ENCODE measurements around the gene ARHGAP18. TPM values are rescaled to one million over a fixed set of nuclear protein-coding genes. Genes with fewer than 3 reads are reported as not detected.

Gene ARHGAP18
- total and polyA plus RNA-seq, 10 of the 15 experiments (the other 5 are each of a cell fraction or from before 2014, with no cell fraction given), result 18.2 to 52.2 (median 31.7) TPM

- no peak for TF ChIP-seq CEBPZ (IDR thresholded peaks at IDR 0.05; ENCODE audit: low read depth, low read length)
- no peak for TF ChIP-seq IKZF2 (IDR thresholded peaks at IDR 0.05)
- no peak for TF ChIP-seq JUNB (IDR thresholded peaks at IDR 0.05)
Observed at GRCh38 chr6:129539032-129539431, 170.9 kb downstream of the ARHGAP18 start (continued).

- in situ Hi-C loops (cut with MboI), result no loop called here
- POLR2A ChIA-PET, result no interaction called here
- TF ChIP-seq BHLHE40 (IDR thresholded peaks at IDR 0.05; ENCODE audit: borderline replicate concordance in 1 of 2, low read depth in 2 of 2, low read length in 1 of 2) (no peak), BCL11A (IDR thresholded peaks at IDR 0.05; ENCODE audit: low read depth, low read length) (no peak), MAX (IDR thresholded peaks at IDR 0.05; ENCODE audit: low read depth, low read length) (no peak), IKZF1 (conservative IDR thresholded peaks at IDR 0.05) (no peak), E2F4 (IDR thresholded peaks at IDR 0.05; ENCODE audit: low read depth, low read length) (no peak), PML (IDR thresholded peaks at IDR 0.05; ENCODE audit: low read length) (no peak), ELK1 (IDR thresholded peaks at IDR 0.05; ENCODE audit: low read depth, low read length) (no peak), PBX3 (IDR thresholded peaks at IDR 0.05; ENCODE audit: insufficient replicate concordance, low read depth, low read length) (no peak), HSF1 (IDR thresholded peaks at IDR 0.05; ENCODE audit: low read depth, low read length) (no peak), MEF2A (IDR thresholded peaks at IDR 0.05; ENCODE audit: insufficient read depth, low read depth, low read length) (no peak), ESRRA (IDR thresholded peaks at IDR 0.05; ENCODE audit: low read length) (no peak), NFXL1 (IDR thresholded peaks at IDR 0.05; ENCODE audit: borderline replicate concordance) (no peak)
Observed at GRCh38 chr6:129536271-129536670, 173.7 kb downstream of the ARHGAP18 start.

More at GRCh38 chr6:129536271-129536670, 173.7 kb downstream of the ARHGAP18 start:
- DNase-seq (ENCODE audit: low read depth, low spot score) (no peak), ATAC-seq (no peak), FAIRE-seq (no peak)
- RAD21 ChIA-PET (ENCODE audit: unreplicated experiment), result no interaction called here
- Histone ChIP-seq H3K27ac (ENCODE audit: control insufficient read depth, insufficient read depth) (no peak overlapping the region), H4K20me1 (ENCODE audit: control insufficient read depth, insufficient read depth) (no peaks in the 10 kb centered on the region), H3K36me3 (ENCODE audit: control insufficient read depth in 2 of 2, insufficient read depth in 2 of 2, low read length in 1 of 2) (no peaks in the 10 kb centered on the region), H3K9me3 (replicated peaks; ENCODE audit: control insufficient read depth, insufficient read depth, low read length) (no peaks in the 10 kb centered on the region), H3K79me2 (ENCODE audit: control insufficient read depth, insufficient read depth, low read length) (no peaks in the 10 kb centered on the region), H3K4me1 (ENCODE audit: control insufficient read depth, insufficient read depth, low read length) (no peaks in the 10 kb centered on the region), H3K27me3 (replicated peaks in 1 of 2; ENCODE audit: control insufficient read depth in 2 of 2, insufficient read depth in 2 of 2, low read length in 1 of 2) (0 out of 4 replicates have a peak, but pooled peaks cover 0 to 3% of the 10 kb centered on the region in 2 experiments), H3K9ac (ENCODE audit: control insufficient read depth, insufficient read depth, low read length) (no peak overlapping the region), H3K4me3 (no peak overlapping the region), H3K4me2 (ENCODE audit: control insufficient read depth, insufficient read depth) (no peak overlapping the region), H2AFZ (ENCODE audit: control insufficient read depth, low read depth, low read length) (no peak overlapping the region)
- SMC1A ChIA-PET (ENCODE audit: uncharacterized antibody, unreplicated experiment), result interaction anchor here (1.3 kb wide), 1 partner anchor 45 kb away, joined by 3 read pairs; no protein-coding TSS in a partner anchor
- CTCF ChIA-PET, result interaction anchor here (1.4 to 1.6 kb wide), 2 partner anchors 34 to 37 kb away, joined by 3 to 6 read pairs; no protein-coding TSS in a partner anchor
- no TSS peak for BruUV-seq (replicated peaks)
- intact Hi-C loops (cut with micrococcal nuclease; ENCODE audit: unreplicated experiment), result no loop called here

Data from GM12878 (cell line).